ENCODE measurements around the gene KRT27.

DNA sequence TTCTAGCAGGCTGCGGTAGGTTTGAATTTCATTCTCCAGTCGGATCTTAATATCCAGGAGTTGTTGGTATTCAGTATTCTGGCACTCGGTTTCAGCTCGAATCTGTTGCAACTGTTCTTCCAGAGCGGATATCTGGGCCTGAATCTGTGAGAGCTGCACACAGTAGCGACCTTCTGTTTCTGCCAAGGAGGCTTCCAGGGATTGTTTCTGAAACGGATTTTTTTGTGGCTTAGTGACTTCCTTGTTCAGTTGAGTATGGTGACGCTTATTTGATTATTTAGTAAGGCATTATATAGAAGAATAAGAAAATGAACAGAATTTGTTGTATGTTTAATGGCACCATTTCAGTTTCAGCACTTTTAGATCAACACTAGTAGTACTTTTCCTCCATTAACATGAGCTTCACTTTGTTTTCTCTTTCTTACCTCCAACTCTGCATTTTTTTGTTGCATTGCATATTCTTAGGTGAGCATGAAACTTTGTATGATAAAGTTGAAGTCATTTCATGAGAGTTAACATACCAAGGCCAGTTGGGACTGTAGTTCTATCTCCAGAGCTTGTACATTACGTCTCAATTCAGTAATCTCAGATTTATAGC is 37.3 kb upstream of the KRT27 start:
- TF ChIP-seq, protein P1, sequence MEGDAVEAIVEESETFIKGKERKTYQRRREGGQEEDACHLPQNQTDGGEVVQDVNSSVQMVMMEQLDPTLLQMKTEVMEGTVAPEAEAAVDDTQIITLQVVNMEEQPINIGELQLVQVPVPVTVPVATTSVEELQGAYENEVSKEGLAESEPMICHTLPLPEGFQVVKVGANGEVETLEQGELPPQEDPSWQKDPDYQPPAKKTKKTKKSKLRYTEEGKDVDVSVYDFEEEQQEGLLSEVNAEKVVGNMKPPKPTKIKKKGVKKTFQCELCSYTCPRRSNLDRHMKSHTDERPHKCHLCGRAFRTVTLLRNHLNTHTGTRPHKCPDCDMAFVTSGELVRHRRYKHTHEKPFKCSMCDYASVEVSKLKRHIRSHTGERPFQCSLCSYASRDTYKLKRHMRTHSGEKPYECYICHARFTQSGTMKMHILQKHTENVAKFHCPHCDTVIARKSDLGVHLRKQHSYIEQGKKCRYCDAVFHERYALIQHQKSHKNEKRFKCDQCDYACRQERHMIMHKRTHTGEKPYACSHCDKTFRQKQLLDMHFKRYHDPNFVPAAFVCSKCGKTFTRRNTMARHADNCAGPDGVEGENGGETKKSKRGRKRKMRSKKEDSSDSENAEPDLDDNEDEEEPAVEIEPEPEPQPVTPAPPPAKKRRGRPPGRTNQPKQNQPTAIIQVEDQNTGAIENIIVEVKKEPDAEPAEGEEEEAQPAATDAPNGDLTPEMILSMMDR (IDR thresholded peaks at IDR 0.05) = no peak
- TF ChIP-seq POLR2A (IDR thresholded peaks at IDR 0.05) = no peak
